GM19043 (cell line): Measurements from ENCODE around the gene SLC35C1.
A peak's percentile ranks its signal among the peaks of the same experiment; 100 is the strongest.

Experiments used
- ATAC-seq: cut with Tn5 transposase; IDR thresholded peaks from one replicate; pipeline ENCODE4 v1.9.1; 2021; ENCODE audit warnings: low read depth; ENCODE audit not compliant: unreplicated experiment

Gene SLC35C1

GRCh38 chr11:45804761-45805304, at the start of gene SLC35C1:
TSS of gene SLC35C1 (plus strand) at chr11:45805149. CDS start at chr11:45805802, 653 bp downstream.
- peak; percentile 96 for ATAC-seq

- no peak for ATAC-seq
Measured at GRCh38 chr11:45755281-45755859, 49.6 kb upstream of the SLC35C1 start.

- ATAC-seq = no peak
Measured at GRCh38 chr11:45756384-45757010, 48.5 kb upstream of the SLC35C1 start.

GRCh38 chr11:45757672-45758071, 47.3 kb upstream of the SLC35C1 start:
- ATAC-seq = no peak

GRCh38 chr11:45761659-45762058, 43.3 kb upstream of the SLC35C1 start:
- ATAC-seq = no peak

GRCh38 chr11:45765107-45765668, 39.8 kb upstream of the SLC35C1 start:
- ATAC-seq = no peak

- no peak for ATAC-seq
Measured at GRCh38 chr11:45765836-45766235, 39.1 kb upstream of the SLC35C1 start.

- no peak for ATAC-seq
Measured at GRCh38 chr11:45766469-45766868, 38.5 kb upstream of the SLC35C1 start.

GRCh38 chr11:45768486-45768885, 36.5 kb upstream of the SLC35C1 start:
- no peak for ATAC-seq

GRCh38 chr11:45769960-45770359, 35.0 kb upstream of the SLC35C1 start:
- ATAC-seq = no peak

- peak; percentile 39 for ATAC-seq
Measured at GRCh38 chr11:45771193-45771565, 33.8 kb upstream of the SLC35C1 start.

GRCh38 chr11:45771566-45772448, 33.1 kb upstream of the SLC35C1 start:
- ATAC-seq = peak; percentile 80

GRCh38 chr11:45772449-45772774, 32.5 kb upstream of the SLC35C1 start:
- no peak for ATAC-seq

GRCh38 chr11:45772986-45773785, 31.8 kb upstream of the SLC35C1 start:
- ATAC-seq = no peak

GRCh38 chr11:45773786-45774655, 30.9 kb upstream of the SLC35C1 start:
- ATAC-seq = no peak

- no peak for ATAC-seq
Measured at GRCh38 chr11:45774786-45775185, 30.2 kb upstream of the SLC35C1 start.

GRCh38 chr11:45777127-45777969, 27.6 kb upstream of the SLC35C1 start:
- no peak for ATAC-seq

- no peak for ATAC-seq
Measured at GRCh38 chr11:45778341-45778740, 26.6 kb upstream of the SLC35C1 start.
